ENCODE results near the gene LMAN1L.

Gene LMAN1L

GRCh38 chr15:74855857-74856256, 43.2 kb downstream of the LMAN1L start:
- Histone ChIP-seq H3K4me1 (ENCODE audit: control insufficient read depth, insufficient read depth, low read length) (no peaks in the 10 kb centered on the region), H3K27ac (ENCODE audit: low read depth, low read length) (no peak overlapping the region), H3K36me3 (ENCODE audit: control insufficient read depth, insufficient read depth, low read length) (peaks cover 40% of the 10 kb centered on the region), H3K9ac (ENCODE audit: low read length) (no peak overlapping the region), H3K27me3 (ENCODE audit: control insufficient read depth, insufficient read depth, low read length) (no peaks in the 10 kb centered on the region), H3K9me3 (ENCODE audit: control insufficient read depth, insufficient read depth, low read depth, low read length) (no peaks in the 10 kb centered on the region), H3K4me3 (ENCODE audit: low read depth, low read length) (no peak overlapping the region)

GRCh38 chr15:74856537-74856936, 43.9 kb downstream of the LMAN1L start:
- peaks cover 34% of the 10 kb centered on the region for H3K36me3 ChIP-seq (ENCODE audit: control insufficient read depth, insufficient read depth, low read length)
- no peak overlapping the region for H3K27ac ChIP-seq (ENCODE audit: low read depth, low read length)
- no peak overlapping the region for H3K4me3 ChIP-seq (ENCODE audit: low read depth, low read length)

GRCh38 chr15:74857082-74857655, 44.5 kb downstream of the LMAN1L start:
- Histone ChIP-seq H3K9ac (ENCODE audit: low read length) (no peak overlapping the region), H3K4me3 (ENCODE audit: low read depth, low read length) (no peak overlapping the region), H3K9me3 (ENCODE audit: control insufficient read depth, insufficient read depth, low read depth, low read length) (no peaks in the 10 kb centered on the region), H3K36me3 (ENCODE audit: control insufficient read depth, insufficient read depth, low read length) (peaks cover 27% of the 10 kb centered on the region), H3K27me3 (ENCODE audit: control insufficient read depth, insufficient read depth, low read length) (no peaks in the 10 kb centered on the region), H3K27ac (ENCODE audit: low read depth, low read length) (no peak overlapping the region), H3K4me1 (ENCODE audit: control insufficient read depth, insufficient read depth, low read length) (no peaks in the 10 kb centered on the region)

More at GRCh38 chr15:74856537-74856936, 43.9 kb downstream of the LMAN1L start:
- Histone ChIP-seq H3K4me1 (ENCODE audit: control insufficient read depth, insufficient read depth, low read length) (no peaks in the 10 kb centered on the region), H3K9ac (ENCODE audit: low read length) (no peak overlapping the region), H3K27me3 (ENCODE audit: control insufficient read depth, insufficient read depth, low read length) (no peaks in the 10 kb centered on the region), H3K9me3 (ENCODE audit: control insufficient read depth, insufficient read depth, low read depth, low read length) (no peaks in the 10 kb centered on the region)

- no peak overlapping the region for H3K27ac ChIP-seq (ENCODE audit: low read depth, low read length)
These were observed 45.2 kb downstream of the LMAN1L start for GRCh38 chr15:74857671-74858368.

GRCh38 chr15:74858369-74858740, 45.7 kb downstream of the LMAN1L start:
- H3K4me3 ChIP-seq (ENCODE audit: low read depth, low read length) = no peak overlapping the region

More at GRCh38 chr15:74857671-74858368, 45.2 kb downstream of the LMAN1L start:
- no peaks in the 10 kb centered on the region for H3K27me3 ChIP-seq (ENCODE audit: control insufficient read depth, insufficient read depth, low read length)
- H3K4me1 ChIP-seq (ENCODE audit: control insufficient read depth, insufficient read depth, low read length) = no peaks in the 10 kb centered on the region
- H3K9ac ChIP-seq (ENCODE audit: low read length) = no peak overlapping the region
- H3K9me3 ChIP-seq (ENCODE audit: control insufficient read depth, insufficient read depth, low read depth, low read length) = no peaks in the 10 kb centered on the region
- peaks cover 21% of the 10 kb centered on the region for H3K36me3 ChIP-seq (ENCODE audit: control insufficient read depth, insufficient read depth, low read length)
- no peak overlapping the region for H3K4me3 ChIP-seq (ENCODE audit: low read depth, low read length)

GRCh38 chr15:74863239-74864056, 50.8 kb downstream of the LMAN1L start:
- Histone ChIP-seq H3K27me3 (ENCODE audit: control insufficient read depth, insufficient read depth, low read length) (no peaks in the 10 kb centered on the region), H3K9me3 (ENCODE audit: control insufficient read depth, insufficient read depth, low read depth, low read length) (peaks cover 7% of the 10 kb centered on the region; the same call in 1 of the 2 replicates), H3K4me1 (ENCODE audit: control insufficient read depth, insufficient read depth, low read length) (no peaks in the 10 kb centered on the region; the same call in 1 of the 2 replicates), H3K9ac (ENCODE audit: low read length) (no peak overlapping the region), H3K36me3 (ENCODE audit: control insufficient read depth, insufficient read depth, low read length) (peaks cover 16% of the 10 kb centered on the region), H3K4me3 (ENCODE audit: low read depth, low read length) (no peak overlapping the region), H3K27ac (ENCODE audit: low read depth, low read length) (no peak overlapping the region)

More at GRCh38 chr15:74858369-74858740, 45.7 kb downstream of the LMAN1L start:
- Histone ChIP-seq H3K9me3 (ENCODE audit: control insufficient read depth, insufficient read depth, low read depth, low read length) (no peaks in the 10 kb centered on the region), H3K4me1 (ENCODE audit: control insufficient read depth, insufficient read depth, low read length) (no peaks in the 10 kb centered on the region; the same call in 1 of the 2 replicates), H3K36me3 (ENCODE audit: control insufficient read depth, insufficient read depth, low read length) (peaks cover 15% of the 10 kb centered on the region), H3K27ac (ENCODE audit: low read depth, low read length) (no peak overlapping the region), H3K27me3 (ENCODE audit: control insufficient read depth, insufficient read depth, low read length) (no peaks in the 10 kb centered on the region), H3K9ac (ENCODE audit: low read length) (no peak overlapping the region)

GRCh38 chr15:74864296-74864695, 51.7 kb downstream of the LMAN1L start:
- H3K36me3 ChIP-seq (ENCODE audit: control insufficient read depth, insufficient read depth, low read length) = peaks cover 17% of the 10 kb centered on the region
- H3K9ac ChIP-seq (ENCODE audit: low read length) = no peak overlapping the region
- no peaks in the 10 kb centered on the region; the same call in 1 of the 2 replicates for H3K4me1 ChIP-seq (ENCODE audit: control insufficient read depth, insufficient read depth, low read length)
- H3K27me3 ChIP-seq (ENCODE audit: control insufficient read depth, insufficient read depth, low read length) = no peaks in the 10 kb centered on the region
- no peak overlapping the region for H3K27ac ChIP-seq (ENCODE audit: low read depth, low read length)
- no peak overlapping the region for H3K4me3 ChIP-seq (ENCODE audit: low read depth, low read length)
- peaks cover 7% of the 10 kb centered on the region; the same call in 1 of the 2 replicates for H3K9me3 ChIP-seq (ENCODE audit: control insufficient read depth, insufficient read depth, low read depth, low read length)

- no peak overlapping the region for H3K9ac ChIP-seq (ENCODE audit: low read length)
- H3K27ac ChIP-seq (ENCODE audit: low read depth, low read length) = no peak overlapping the region
- no peaks in the 10 kb centered on the region for H3K27me3 ChIP-seq (ENCODE audit: control insufficient read depth, insufficient read depth, low read length)
- peaks cover 17% of the 10 kb centered on the region for H3K36me3 ChIP-seq (ENCODE audit: control insufficient read depth, insufficient read depth, low read length)
- H3K9me3 ChIP-seq (ENCODE audit: control insufficient read depth, insufficient read depth, low read depth, low read length) = peaks cover 7% of the 10 kb centered on the region; the same call in 1 of the 2 replicates
- no peak overlapping the region for H3K4me3 ChIP-seq (ENCODE audit: low read depth, low read length)
- peaks cover 9% of the 10 kb centered on the region; the same call in 1 of the 2 replicates for H3K4me1 ChIP-seq (ENCODE audit: control insufficient read depth, insufficient read depth, low read length)
These were observed 52.7 kb downstream of the LMAN1L start for GRCh38 chr15:74865316-74865715.

- Histone ChIP-seq H3K4me1 (ENCODE audit: control insufficient read depth, insufficient read depth, low read length) (peaks cover 16% of the 10 kb centered on the region; the same call in 1 of the 2 replicates), H3K9me3 (ENCODE audit: control insufficient read depth, insufficient read depth, low read depth, low read length) (peaks cover 7% of the 10 kb centered on the region; the same call in 1 of the 2 replicates), H3K4me3 (ENCODE audit: low read depth, low read length) (no peak overlapping the region), H3K27ac (ENCODE audit: low read depth, low read length) (no peak overlapping the region), H3K9ac (ENCODE audit: low read length) (no peak overlapping the region), H3K36me3 (ENCODE audit: control insufficient read depth, insufficient read depth, low read length) (peaks cover 17% of the 10 kb centered on the region), H3K27me3 (ENCODE audit: control insufficient read depth, insufficient read depth, low read length) (no peaks in the 10 kb centered on the region)
These were observed 53.5 kb downstream of the LMAN1L start for GRCh38 chr15:74866090-74866489.

GRCh38 chr15:74867466-74868038, 54.9 kb downstream of the LMAN1L start:
- no peak overlapping the region for H3K9ac ChIP-seq (ENCODE audit: low read length)
- peaks cover 7% of the 10 kb centered on the region; the same call in 1 of the 2 replicates for H3K9me3 ChIP-seq (ENCODE audit: control insufficient read depth, insufficient read depth, low read depth, low read length)
- no peaks in the 10 kb centered on the region for H3K27me3 ChIP-seq (ENCODE audit: control insufficient read depth, insufficient read depth, low read length)
- H3K4me1 ChIP-seq (ENCODE audit: control insufficient read depth, insufficient read depth, low read length) = peaks cover 18% of the 10 kb centered on the region; the same call in 1 of the 2 replicates
- no peak overlapping the region for H3K4me3 ChIP-seq (ENCODE audit: low read depth, low read length)
- no peak overlapping the region for H3K27ac ChIP-seq (ENCODE audit: low read depth, low read length)
- H3K36me3 ChIP-seq (ENCODE audit: control insufficient read depth, insufficient read depth, low read length) = peaks cover 17% of the 10 kb centered on the region

All from HUES6 (cell line).